Gastroesophageal sphincter (tissue), 3 donors: ENCODE results near the gene DOCK4.

Experiments
- CTCF ChIP-seq, 4 experiments: fragments of 200-600 bp in 2 of 4; fragments of 450-650 bp in 2 of 4; sonication (generic) in 1 of 4; IDR thresholded peaks; one replicate each; pipeline ENCODE4 v1.5.1; 2017 to 2019; ENCODE audit warnings: antibody characterized with exemption in 4 of 4, mild to moderate bottlenecking in 2 of 4, moderate library complexity in 2 of 4
- POLR2A ChIP-seq, 2 donors: fragments of 450-650 bp; IDR thresholded peaks; one replicate each; pipeline ENCODE4 v1.6.1; 2017; ENCODE audit warnings: antibody characterized with exemption in 2 of 2, mild to moderate bottlenecking in 2 of 2, moderate library complexity in 1 of 2
- POLR2AphosphoS5 ChIP-seq: sonication (generic); formaldehyde crosslinking; IDR thresholded peaks from one replicate; pipeline ENCODE4 v1.6.1; 2017; ENCODE audit warnings: antibody characterized with exemption

DNA sequence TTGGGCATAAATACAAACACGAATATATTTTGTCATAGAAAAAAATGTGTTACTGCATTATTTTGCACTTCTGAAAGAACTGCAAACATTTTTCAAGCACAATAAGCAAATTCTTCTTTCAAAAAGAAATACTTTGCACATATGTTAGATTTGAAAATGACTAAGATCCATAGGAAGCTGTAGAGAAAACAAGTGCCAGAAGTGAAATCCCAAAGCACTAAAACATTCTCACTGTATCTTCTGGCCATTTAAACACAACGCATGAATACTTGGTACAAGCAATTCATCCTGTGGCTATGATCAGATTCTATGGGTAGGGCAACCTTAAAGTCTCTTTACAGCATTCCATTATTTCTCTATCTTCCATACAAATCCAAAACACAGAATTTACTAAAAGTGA is 418.5 kb downstream of the DOCK4 start:
- no peak for TF ChIP-seq CTCF (IDR thresholded peaks at IDR 0.05)
- TF ChIP-seq POLR2AphosphoS5, result no peak
- no peak for TF ChIP-seq POLR2A (IDR thresholded peaks at IDR 0.05)
